Nephron progenitor cell (in vitro differentiated cells): ENCODE results near the gene PRR29.

Source experiments
- DNase-seq: peaks from one replicate; pipeline ENCODE4 v3.0.0; 2021
- H3K27ac Mint-ChIP-seq: 2 replicates; pipeline ENCODE4 v1.8.0; 2021; ENCODE audit warnings: mild to moderate bottlenecking, moderate library complexity, mixed read lengths
- H3K27me3 Mint-ChIP-seq: 2 replicates; pipeline ENCODE4 v1.8.0; 2021; ENCODE audit warnings: mild to moderate bottlenecking, low read depth, mixed read lengths; ENCODE audit not compliant: poor library complexity
- H3K36me3 Mint-ChIP-seq: 2 replicates; pipeline ENCODE4 v1.8.0; 2021; ENCODE audit warnings: low read depth, mixed read lengths
- H3K4me1 Mint-ChIP-seq: 2 replicates; pipeline ENCODE4 v1.8.0; 2021; ENCODE audit warnings: mixed read lengths
- H3K4me3 Mint-ChIP-seq: 2 replicates; pipeline ENCODE4 v1.8.0; 2021; ENCODE audit warnings: mild to moderate bottlenecking, moderate library complexity, mixed read lengths
- H3K9me3 Mint-ChIP-seq: 2 replicates; pipeline ENCODE4 v1.8.0; 2021; ENCODE audit warnings: mild to moderate bottlenecking, moderate library complexity, mixed read lengths
- TF ChIP-seq, protein P1 (sequence below): fragments of 200-600 bp; sonication (generic); IDR thresholded peaks from 2 replicates; pipeline ENCODE4 v1.5.0; 2021; ENCODE audit warnings: antibody characterized with exemption

The PRR29 gene

GRCh38 chr17:63955232-63955631 lies 42.9 kb upstream of the PRR29 start:
- Mint-ChIP-seq H3K36me3 (no peaks in the 10 kb centered on the region), H3K9me3 (no peaks in the 10 kb centered on the region), H3K27me3 (peaks cover 22% of the 10 kb centered on the region), H3K4me3 (no peak overlapping the region), H3K4me1 (peaks cover 9% of the 10 kb centered on the region), H3K27ac (no peak overlapping the region)
- no peak for DNase-seq
- TF ChIP-seq, protein P1, sequence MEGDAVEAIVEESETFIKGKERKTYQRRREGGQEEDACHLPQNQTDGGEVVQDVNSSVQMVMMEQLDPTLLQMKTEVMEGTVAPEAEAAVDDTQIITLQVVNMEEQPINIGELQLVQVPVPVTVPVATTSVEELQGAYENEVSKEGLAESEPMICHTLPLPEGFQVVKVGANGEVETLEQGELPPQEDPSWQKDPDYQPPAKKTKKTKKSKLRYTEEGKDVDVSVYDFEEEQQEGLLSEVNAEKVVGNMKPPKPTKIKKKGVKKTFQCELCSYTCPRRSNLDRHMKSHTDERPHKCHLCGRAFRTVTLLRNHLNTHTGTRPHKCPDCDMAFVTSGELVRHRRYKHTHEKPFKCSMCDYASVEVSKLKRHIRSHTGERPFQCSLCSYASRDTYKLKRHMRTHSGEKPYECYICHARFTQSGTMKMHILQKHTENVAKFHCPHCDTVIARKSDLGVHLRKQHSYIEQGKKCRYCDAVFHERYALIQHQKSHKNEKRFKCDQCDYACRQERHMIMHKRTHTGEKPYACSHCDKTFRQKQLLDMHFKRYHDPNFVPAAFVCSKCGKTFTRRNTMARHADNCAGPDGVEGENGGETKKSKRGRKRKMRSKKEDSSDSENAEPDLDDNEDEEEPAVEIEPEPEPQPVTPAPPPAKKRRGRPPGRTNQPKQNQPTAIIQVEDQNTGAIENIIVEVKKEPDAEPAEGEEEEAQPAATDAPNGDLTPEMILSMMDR = no peak

GRCh38 chr17:63955791-63956190 lies 42.4 kb upstream of the PRR29 start:
- TF ChIP-seq, protein P1 = no peak

DNA sequence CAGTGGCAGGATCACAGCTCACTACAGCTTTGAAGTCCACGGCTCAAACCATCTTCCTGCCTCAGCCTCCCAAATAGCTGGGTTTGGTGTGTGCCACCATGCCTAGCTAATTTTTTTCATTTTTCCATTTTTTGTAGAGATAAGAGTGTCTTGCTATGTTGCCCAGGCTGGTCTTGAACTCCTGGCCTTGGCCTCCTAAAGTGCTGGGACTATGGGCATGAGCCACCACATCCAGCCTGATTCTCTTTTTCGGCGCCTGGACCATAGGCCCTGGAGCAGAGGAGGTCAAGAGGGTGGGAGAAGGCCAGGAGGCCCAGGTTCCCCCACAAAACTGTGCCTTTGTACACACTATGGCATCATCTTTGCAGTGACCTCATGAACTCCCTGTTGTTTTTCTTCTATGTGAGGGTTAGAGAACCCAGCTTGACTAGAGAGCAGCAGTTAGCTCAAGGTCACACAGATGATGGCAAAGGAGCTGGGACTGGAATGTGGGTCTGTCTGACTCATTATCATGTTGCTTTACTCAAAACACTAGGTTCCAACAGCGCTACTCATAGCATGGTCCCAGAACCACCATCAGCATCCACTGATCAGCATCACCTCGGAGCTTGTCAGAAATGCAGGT lies 41.7 kb upstream of the PRR29 start:
- Mint-ChIP-seq H3K27me3 (peaks cover 31% of the 10 kb centered on the region), H3K4me3 (no peak overlapping the region), H3K36me3 (no peaks in the 10 kb centered on the region), H3K9me3 (no peaks in the 10 kb centered on the region), H3K4me1 (peaks cover 11% of the 10 kb centered on the region), H3K27ac (no peak overlapping the region)
- DNase-seq = no peak
- TF ChIP-seq, protein P1 = no peak

More at GRCh38 chr17:63955791-63956190, 42.4 kb upstream of the PRR29 start:
- no peak for DNase-seq
- Mint-ChIP-seq H3K4me3 (no peak overlapping the region), H3K9me3 (no peaks in the 10 kb centered on the region), H3K36me3 (no peaks in the 10 kb centered on the region), H3K27ac (no peak overlapping the region), H3K4me1 (peaks cover 9% of the 10 kb centered on the region), H3K27me3 (peaks cover 28% of the 10 kb centered on the region)

DNA sequence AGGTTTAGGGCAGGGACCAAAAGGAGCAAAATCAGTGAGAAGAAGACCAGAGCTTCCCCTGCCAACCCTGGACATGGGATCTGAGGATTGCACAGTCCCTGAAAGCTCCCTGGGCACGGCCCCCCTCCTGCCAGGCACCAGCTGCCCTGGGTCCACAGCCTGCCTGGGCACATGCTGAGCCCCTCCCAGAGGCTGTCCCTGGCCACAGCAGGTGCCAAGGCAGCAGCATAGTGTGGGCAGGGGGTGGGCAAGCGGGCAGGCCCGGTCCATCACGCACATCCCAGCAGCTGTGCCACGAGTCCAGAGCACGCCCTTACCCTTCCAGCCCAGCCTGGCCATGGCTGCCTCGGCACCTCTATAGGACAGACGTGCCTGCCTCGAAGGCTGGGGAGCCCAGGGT lies 38.1 kb upstream of the PRR29 start:
- Mint-ChIP-seq H3K9me3 (no peaks in the 10 kb centered on the region), H3K27me3 (peaks cover 28% of the 10 kb centered on the region), H3K36me3 (no peaks in the 10 kb centered on the region), H3K27ac (no peak overlapping the region), H3K4me1 (peaks cover 20% of the 10 kb centered on the region), H3K4me3 (no peak overlapping the region)
- no peak for DNase-seq
- TF ChIP-seq, protein P1 = no peak

GRCh38 chr17:63960430-63960829 lies 37.7 kb upstream of the PRR29 start:
- H3K36me3 Mint-ChIP-seq = no peaks in the 10 kb centered on the region
- H3K4me3 Mint-ChIP-seq = peak overlapping the region; percentile 30
- H3K4me1 Mint-ChIP-seq = peaks cover 20% of the 10 kb centered on the region
- no peak overlapping the region for H3K27ac Mint-ChIP-seq
- no peaks in the 10 kb centered on the region for H3K9me3 Mint-ChIP-seq
- no peak for DNase-seq
- peaks cover 28% of the 10 kb centered on the region for H3K27me3 Mint-ChIP-seq
- TF ChIP-seq, protein P1 = no peak
